BJ (cell line): ENCODE data around the gene ECT2L. TPM values are rescaled to one million over a fixed set of nuclear protein-coding genes. Genes with fewer than 3 reads are reported as not detected.

ENCODE experiments used
- CTCF ChIA-PET: fragments of 350-600 bp; formaldehyde crosslinking; extraction: SDS; loops from one replicate; lab custom pipeline; 2021; ENCODE audit warnings: antibody characterized with exemption, inconsistent platforms; lab: Yijun Ruan, JAX
- POLR2A ChIA-PET: fragments of 300-600 bp; sonication (Branson Sonifier 250); formaldehyde crosslinking; extraction: SDS; loops from one replicate; lab custom pipeline; 2021; ENCODE audit warnings: antibody characterized with exemption; lab: Charles Lee
- DNase-seq: peaks from one replicate; pipeline ENCODE4 v3.0.0-alpha.2; 2011; ENCODE audit warnings: low read depth
- H3K27me3 ChIP-seq: 2 replicates; pipeline ENCODE4 v1.6.0; 2011; ENCODE audit warnings: low read length; ENCODE audit not compliant: control insufficient read depth, insufficient read depth
- H3K36me3 ChIP-seq: 2 replicates; pipeline ENCODE4 v1.5.1; 2011; ENCODE audit warnings: low read length; ENCODE audit not compliant: control insufficient read depth, insufficient read depth
- H3K4me3 ChIP-seq: 2 replicates; pipeline ENCODE4 v1.5.1; 2011; ENCODE audit warnings: low read depth, mild to moderate bottlenecking, control low read depth, low read length
- polyA plus RNA-seq: library from polyadenylated mRNA; depleted of rRNA; stranded (reverse); fragments of >200 nt; gene quantifications from 2 replicates; pipeline ENCODE4 v1.2.3, GENCODE V29; 2011
- TF ChIP-seq, protein P1 (sequence below): IDR thresholded peaks from 2 replicates; pipeline ENCODE4 v1.5.1; 2011; ENCODE audit warnings: low read depth, mild to moderate bottlenecking, control low read depth, inconsistent platforms, low read length, moderate library complexity; ENCODE audit not compliant: insufficient read depth

ECT2L gene
- polyA plus RNA-seq, 1 experiment: not detected

- ChIA-PET CTCF (interaction anchor here (0.7 to 1.5 kb wide), 2 partner anchors 12 to 416 kb away, joined by 3 to 9 read pairs; no protein-coding TSS in a partner anchor), POLR2A (no interaction called here)
- Histone ChIP-seq H3K4me3 (no peak overlapping the region), H3K36me3 (no peaks in the 10 kb centered on the region), H3K27me3 (no peaks in the 10 kb centered on the region)
- DNase-seq: no peak
- TF ChIP-seq, protein P1, sequence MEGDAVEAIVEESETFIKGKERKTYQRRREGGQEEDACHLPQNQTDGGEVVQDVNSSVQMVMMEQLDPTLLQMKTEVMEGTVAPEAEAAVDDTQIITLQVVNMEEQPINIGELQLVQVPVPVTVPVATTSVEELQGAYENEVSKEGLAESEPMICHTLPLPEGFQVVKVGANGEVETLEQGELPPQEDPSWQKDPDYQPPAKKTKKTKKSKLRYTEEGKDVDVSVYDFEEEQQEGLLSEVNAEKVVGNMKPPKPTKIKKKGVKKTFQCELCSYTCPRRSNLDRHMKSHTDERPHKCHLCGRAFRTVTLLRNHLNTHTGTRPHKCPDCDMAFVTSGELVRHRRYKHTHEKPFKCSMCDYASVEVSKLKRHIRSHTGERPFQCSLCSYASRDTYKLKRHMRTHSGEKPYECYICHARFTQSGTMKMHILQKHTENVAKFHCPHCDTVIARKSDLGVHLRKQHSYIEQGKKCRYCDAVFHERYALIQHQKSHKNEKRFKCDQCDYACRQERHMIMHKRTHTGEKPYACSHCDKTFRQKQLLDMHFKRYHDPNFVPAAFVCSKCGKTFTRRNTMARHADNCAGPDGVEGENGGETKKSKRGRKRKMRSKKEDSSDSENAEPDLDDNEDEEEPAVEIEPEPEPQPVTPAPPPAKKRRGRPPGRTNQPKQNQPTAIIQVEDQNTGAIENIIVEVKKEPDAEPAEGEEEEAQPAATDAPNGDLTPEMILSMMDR: no peak
Measured at GRCh38 chr6:138803861-138804260, 8.0 kb downstream of the ECT2L start.

DNA sequence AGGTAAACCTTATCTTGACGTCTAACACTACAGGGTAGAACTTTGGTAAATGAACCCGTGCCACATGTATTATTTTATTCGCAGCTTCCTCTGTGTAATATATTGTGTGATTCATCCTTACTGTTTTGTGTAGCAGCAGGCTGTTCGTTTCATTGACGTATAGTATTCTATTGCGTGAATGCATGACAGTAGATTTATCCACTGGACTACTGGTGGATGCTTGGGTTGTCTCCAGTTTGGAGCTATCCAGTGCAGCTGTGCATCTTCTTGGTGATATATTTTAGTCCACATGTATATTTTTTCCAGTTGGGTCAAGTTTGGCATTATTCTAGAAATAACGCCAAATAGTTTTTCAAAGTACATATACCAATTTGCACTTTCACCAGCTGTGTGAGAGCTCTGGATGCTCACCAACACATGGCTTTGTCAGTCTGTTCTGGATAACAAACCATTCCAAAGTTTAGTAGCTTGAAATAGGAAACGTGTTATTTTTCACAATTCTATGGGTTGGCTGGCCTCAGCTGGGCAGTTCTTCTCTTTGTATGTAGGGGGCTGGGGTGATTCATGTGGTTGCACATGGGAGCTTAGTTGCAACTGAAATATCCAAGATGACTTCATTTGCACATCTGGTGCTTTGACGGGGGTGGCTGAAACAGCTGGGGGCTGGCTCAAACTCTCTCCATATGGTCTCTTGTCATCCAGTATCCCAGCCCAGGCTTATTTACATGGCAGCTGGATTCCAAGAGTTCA is 9.3 kb downstream of the ECT2L start:
- TF ChIP-seq, protein P1: no peak
- POLR2A ChIA-PET: no interaction called here
- CTCF ChIA-PET: interaction anchor here (0.6 to 3.6 kb wide), 6 partner anchors 11 to 414 kb away, joined by 3 to 24 read pairs (median 3); no protein-coding TSS in a partner anchor
- no peaks in the 10 kb centered on the region for H3K36me3 ChIP-seq
- no peak overlapping the region for H3K4me3 ChIP-seq
- DNase-seq: no peak
- no peaks in the 10 kb centered on the region for H3K27me3 ChIP-seq

GRCh38 chr6:138806889-138807288 is 11.0 kb downstream of the ECT2L start:
- H3K4me3 ChIP-seq: no peak overlapping the region
- ChIA-PET POLR2A (no interaction called here), CTCF (interaction anchor here (3.6 kb wide), 1 partner anchor 9 kb away, joined by 24 read pairs; no protein-coding TSS in a partner anchor)
- TF ChIP-seq, protein P1: no peak
- H3K27me3 ChIP-seq: peaks cover 4% of the 10 kb centered on the region; the same call in 1 of the 2 replicates
- no peak for DNase-seq
- H3K36me3 ChIP-seq: no peaks in the 10 kb centered on the region

DNA sequence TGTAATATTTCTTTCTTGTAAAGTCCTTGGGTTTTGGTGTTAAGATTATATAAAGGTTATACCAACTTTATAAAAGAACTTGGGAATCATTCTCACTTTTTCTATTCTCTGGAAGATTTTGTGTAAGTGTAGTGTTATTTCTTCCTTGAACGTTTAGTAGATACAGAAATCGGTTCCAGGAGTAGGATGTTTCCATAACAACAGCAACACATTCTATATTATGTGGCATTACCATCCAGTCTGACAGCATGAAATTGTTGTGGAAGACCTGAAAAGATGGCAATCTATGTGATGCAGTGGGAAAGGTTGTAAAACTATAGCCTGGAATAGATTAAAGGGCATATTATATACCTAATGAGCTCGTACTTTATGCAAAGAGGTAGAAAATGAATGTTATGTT is 13.8 kb downstream of the ECT2L start:
- ChIA-PET POLR2A (no interaction called here), CTCF (interaction anchor here (1.4 to 2.5 kb wide), 2 partner anchors 12 to 179 kb away, joined by 5 to 8 read pairs; partner anchors contain the start of gene REPS1)
- Histone ChIP-seq H3K27me3 (peaks cover 5% of the 10 kb centered on the region; the same call in 1 of the 2 replicates), H3K36me3 (no peaks in the 10 kb centered on the region), H3K4me3 (no peak overlapping the region)
- DNase-seq: no peak
- TF ChIP-seq, protein P1: no peak

- Histone ChIP-seq H3K36me3 (no peaks in the 10 kb centered on the region), H3K4me3 (no peak overlapping the region), H3K27me3 (peaks cover 5% of the 10 kb centered on the region; the same call in 1 of the 2 replicates)
- TF ChIP-seq, protein P1: no peak
- CTCF ChIA-PET: interaction anchor here (1.0 kb wide), 1 partner anchor 177 kb away, joined by 3 read pairs; no protein-coding TSS in a partner anchor
- DNase-seq: no peak
- POLR2A ChIA-PET: no interaction called here
Measured at GRCh38 chr6:138811866-138812265, 16.0 kb downstream of the ECT2L start.
